CD14-positive monocyte (primary cell): ENCODE measurements around the gene FHL5. TPM values are rescaled to one million over a fixed set of nuclear protein-coding genes. Genes with fewer than 3 reads are reported as not detected.

Experiments used
- DNase-seq, 3 donors: peaks; one replicate each; pipeline ENCODE4 v3.0.0-alpha.2; 2011 to 2022
- H2AFZ ChIP-seq: 2 replicates; pipeline ENCODE4 v1.6.0; 2012; ENCODE audit warnings: mild to moderate bottlenecking, low read depth, low read length, inconsistent platforms; ENCODE audit not compliant: insufficient read depth, poor library complexity, severe bottlenecking
- H3K27ac ChIP-seq, 2 donors: 1 replicate in 1 of 2; 2 replicates in 1 of 2; pipeline ENCODE4 v1.5.1; 2012 to 2013; ENCODE audit warnings: low read length in 2 of 2, control low read depth in 1 of 2, inconsistent platforms in 1 of 2, low read depth in 1 of 2, mild to moderate bottlenecking in 1 of 2
- H3K27me3 ChIP-seq, 2 donors: one replicate each; pipeline versions ENCODE4 v1.6.0 to v1.6.1; 2011 to 2013; ENCODE audit warnings: low read length in 2 of 2; ENCODE audit not compliant: control insufficient read depth in 2 of 2, insufficient read depth in 2 of 2
- H3K36me3 ChIP-seq, 2 donors: replicated peaks in 1 of 2; 1 replicate in 1 of 2; 2 replicates in 1 of 2; pipeline versions ENCODE4 v1.5.1 to v1.6.1; 2012 to 2013; ENCODE audit warnings: low read length in 2 of 2, control low read depth in 1 of 2, inconsistent platforms in 1 of 2, mild to moderate bottlenecking in 1 of 2; ENCODE audit not compliant: insufficient read depth in 2 of 2, control insufficient read depth in 1 of 2
- H3K4me1 ChIP-seq, 2 donors: 1 replicate in 1 of 2; 2 replicates in 1 of 2; pipeline versions ENCODE4 v1.5.1 to v1.6.1; 2012 to 2013; ENCODE audit warnings: low read length in 2 of 2, control low read depth in 1 of 2, inconsistent platforms in 1 of 2, mild to moderate bottlenecking in 1 of 2, moderate library complexity in 1 of 2; ENCODE audit not compliant: insufficient read depth in 2 of 2, control insufficient read depth in 1 of 2
- H3K4me2 ChIP-seq: replicated peaks from 2 replicates; pipeline ENCODE3; 2012; ENCODE audit warnings: low read length, moderate library complexity, mild to moderate bottlenecking; ENCODE audit not compliant: poor library complexity, severe bottlenecking; ENCODE audit errors: extremely low read depth
- H3K4me3 ChIP-seq, 3 experiments: fragments of 200-600 bp in 1 of 3; sonication (generic) in 1 of 3; replicated peaks in 1 of 3; 1 replicate in 2 of 3; 2 replicates in 1 of 3; pipeline ENCODE4 v1.5.1; 2011 to 2013; ENCODE audit warnings: low read length in 3 of 3, mild to moderate bottlenecking in 3 of 3, control low read depth in 2 of 3, low read depth in 2 of 3, inconsistent platforms in 1 of 3, moderate library complexity in 1 of 3
- H3K79me2 ChIP-seq: 2 replicates; pipeline ENCODE4 v1.6.0; 2012; ENCODE audit warnings: mild to moderate bottlenecking, control low read depth, inconsistent platforms, low read length, moderate library complexity; ENCODE audit not compliant: insufficient read depth
- H3K9ac ChIP-seq: 2 replicates; pipeline ENCODE4 v1.6.0; 2017; ENCODE audit warnings: low read length, mild to moderate bottlenecking; ENCODE audit not compliant: insufficient read depth, poor library complexity, severe bottlenecking
- H3K9me3 ChIP-seq, 2 donors: replicated peaks in 1 of 2; 1 replicate in 1 of 2; 2 replicates in 1 of 2; pipeline versions ENCODE4 v1.5.1 to v1.6.1; 2012 to 2013; ENCODE audit warnings: low read length in 2 of 2, control low read depth in 1 of 2; ENCODE audit not compliant: control insufficient read depth in 1 of 2, insufficient read depth in 1 of 2
- H4K20me1 ChIP-seq: 2 replicates; pipeline ENCODE4 v1.6.0; 2012; ENCODE audit warnings: mild to moderate bottlenecking, low read length, control low read depth, moderate library complexity; ENCODE audit not compliant: insufficient read depth
- H3K27ac Mint-ChIP-seq, 7 donors: one replicate each; pipeline ENCODE4 v1.8.0; 2020; ENCODE audit warnings: mild to moderate bottlenecking in 7 of 7, mixed read lengths in 7 of 7, moderate library complexity in 6 of 7, inconsistent platforms in 2 of 7
- H3K27me3 Mint-ChIP-seq, 3 donors: one replicate each; pipeline ENCODE4 v1.8.0; 2021 to 2022; ENCODE audit warnings: low read depth in 3 of 3, mild to moderate bottlenecking in 3 of 3, mixed read lengths in 3 of 3, moderate library complexity in 3 of 3, inconsistent platforms in 1 of 3
- H3K36me3 Mint-ChIP-seq, 2 donors: one replicate each; pipeline ENCODE4 v1.8.0; 2020; ENCODE audit warnings: mixed read lengths in 2 of 2, inconsistent platforms in 1 of 2, mild to moderate bottlenecking in 1 of 2
- H3K4me1 Mint-ChIP-seq: one replicate; pipeline ENCODE4 v1.8.0; 2020; ENCODE audit warnings: mild to moderate bottlenecking, mixed read lengths
- H3K4me3 Mint-ChIP-seq, 2 donors: one replicate each; pipeline ENCODE4 v1.8.0; 2020; ENCODE audit warnings: mild to moderate bottlenecking in 2 of 2, mixed read lengths in 2 of 2, moderate library complexity in 1 of 2
- H3K9me3 Mint-ChIP-seq, 7 donors: one replicate each; pipeline ENCODE4 v1.8.0; 2020 to 2022; ENCODE audit warnings: mixed read lengths in 7 of 7, mild to moderate bottlenecking in 6 of 7, moderate library complexity in 6 of 7, inconsistent platforms in 2 of 7
- WGBS: methylation state at CpG from one replicate; pipeline ENCODE4 v1.1.5; 2013; ENCODE audit warnings: missing lambda C conversion rate; ENCODE audit not compliant: insufficient coverage; 5-methylcytosine and 5-hydroxymethylcytosine counted together
- intact Hi-C, 2 donors: fragments of 100-400 bp; cut with micrococcal nuclease; formaldehyde crosslinking; loops; one replicate each; pipeline versions ENCODE4 v1.15.0 to v1.15.1; 2023
- polyA plus RNA-seq, 3 donors: library from polyadenylated mRNA; depleted of rRNA in 1 of 3; unstranded in 2 of 3; stranded (reverse) in 1 of 3; fragments of 300-500 nt in 2 of 3; fragments of >200 nt in 1 of 3; fragmentation: Illumina TruSeq in 2 of 3; gene quantifications; 1 replicate in 2 of 3; 2 replicates in 1 of 3; pipeline ENCODE4 v1.2.3, GENCODE V29; 2012 to 2021
- TF ChIP-seq, protein P1 (sequence below): fragments of 200-600 bp; IDR thresholded peaks from one replicate; pipeline ENCODE4 v1.8.0; 2022; ENCODE audit warnings: antibody characterized with exemption, mild to moderate bottlenecking

Gene FHL5
- polyA plus RNA-seq, 3 donors, result not detected

DNA sequence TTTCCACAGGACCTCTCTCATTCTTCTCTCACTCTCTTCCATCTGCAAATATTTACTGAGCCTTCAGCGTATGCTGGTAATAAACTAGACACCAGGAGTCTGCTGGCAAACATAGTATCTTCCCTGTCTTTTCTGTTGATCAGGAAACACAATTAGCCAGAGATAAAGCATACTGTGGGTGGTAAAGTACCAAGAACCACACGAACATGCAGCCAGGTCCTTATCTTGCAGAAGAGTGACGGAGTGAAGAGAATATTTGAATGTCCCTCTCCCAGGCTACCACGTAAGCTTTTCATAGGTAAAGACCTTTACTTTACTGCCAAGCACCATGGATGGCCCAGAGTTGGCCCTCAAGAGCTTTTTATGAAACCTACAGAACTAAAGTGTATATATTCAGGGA lies 13.3 kb downstream of the FHL5 start:
- Histone ChIP-seq H3K27ac (no peak overlapping the region), H3K9ac (no peak overlapping the region), H3K9me3 (peaks cover 10 to 11% of the 10 kb centered on the region in 2 donors), H3K4me2 (no peak overlapping the region), H3K79me2 (no peaks in the 10 kb centered on the region), H4K20me1 (no peaks in the 10 kb centered on the region), H3K36me3 (no peaks in the 10 kb centered on the region), H2AFZ (no peak overlapping the region), H3K4me1 (no peaks in the 10 kb centered on the region), H3K27me3 (no peaks in the 10 kb centered on the region), H3K4me3 (no peak overlapping the region)
- 100% methylated on average over 1 of the region's 4 CpGs for WGBS
- peaks cover 6 to 11% (median 8%) of the 10 kb centered on the region in 7 donors for H3K9me3 Mint-ChIP-seq
- no peaks in the 10 kb centered on the region for H3K4me1 Mint-ChIP-seq
- H3K27ac Mint-ChIP-seq, result no peak overlapping the region
- peaks cover 0 to 2% (median 0%) of the 10 kb centered on the region in 3 donors for H3K27me3 Mint-ChIP-seq
- H3K36me3 Mint-ChIP-seq, result no peaks in the 10 kb centered on the region
- H3K4me3 Mint-ChIP-seq, result no peak overlapping the region
- intact Hi-C loops, result no loop called here
- TF ChIP-seq, protein P1, sequence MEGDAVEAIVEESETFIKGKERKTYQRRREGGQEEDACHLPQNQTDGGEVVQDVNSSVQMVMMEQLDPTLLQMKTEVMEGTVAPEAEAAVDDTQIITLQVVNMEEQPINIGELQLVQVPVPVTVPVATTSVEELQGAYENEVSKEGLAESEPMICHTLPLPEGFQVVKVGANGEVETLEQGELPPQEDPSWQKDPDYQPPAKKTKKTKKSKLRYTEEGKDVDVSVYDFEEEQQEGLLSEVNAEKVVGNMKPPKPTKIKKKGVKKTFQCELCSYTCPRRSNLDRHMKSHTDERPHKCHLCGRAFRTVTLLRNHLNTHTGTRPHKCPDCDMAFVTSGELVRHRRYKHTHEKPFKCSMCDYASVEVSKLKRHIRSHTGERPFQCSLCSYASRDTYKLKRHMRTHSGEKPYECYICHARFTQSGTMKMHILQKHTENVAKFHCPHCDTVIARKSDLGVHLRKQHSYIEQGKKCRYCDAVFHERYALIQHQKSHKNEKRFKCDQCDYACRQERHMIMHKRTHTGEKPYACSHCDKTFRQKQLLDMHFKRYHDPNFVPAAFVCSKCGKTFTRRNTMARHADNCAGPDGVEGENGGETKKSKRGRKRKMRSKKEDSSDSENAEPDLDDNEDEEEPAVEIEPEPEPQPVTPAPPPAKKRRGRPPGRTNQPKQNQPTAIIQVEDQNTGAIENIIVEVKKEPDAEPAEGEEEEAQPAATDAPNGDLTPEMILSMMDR, result no peak
- DNase-seq, result no peak

GRCh38 chr6:96582021-96582420 lies 19.1 kb downstream of the FHL5 start:
- Mint-ChIP-seq H3K4me1 (no peaks in the 10 kb centered on the region), H3K9me3 (no peaks in the 10 kb centered on the region), H3K27me3 (no peaks in the 10 kb centered on the region), H3K27ac (no peak overlapping the region), H3K4me3 (no peak overlapping the region), H3K36me3 (no peaks in the 10 kb centered on the region)
- TF ChIP-seq, protein P1, result no peak
- no peaks in the 10 kb centered on the region for H3K9me3 ChIP-seq
- H3K27me3 ChIP-seq, result no peaks in the 10 kb centered on the region
- no peaks in the 10 kb centered on the region for H3K36me3 ChIP-seq
- no peak overlapping the region for H2AFZ ChIP-seq
- no peak overlapping the region for H3K4me2 ChIP-seq
- no peaks in the 10 kb centered on the region for H3K4me1 ChIP-seq
- no peak overlapping the region for H3K27ac ChIP-seq
- WGBS, result no CpG with 5 or more reads among the region's 2 CpGs
- no peak overlapping the region for H3K4me3 ChIP-seq
- no peaks in the 10 kb centered on the region for H3K79me2 ChIP-seq
- H3K9ac ChIP-seq, result no peak overlapping the region
- no peak for DNase-seq
- intact Hi-C loops, result no loop called here
- no peaks in the 10 kb centered on the region for H4K20me1 ChIP-seq
